GM12865 (cell line): ENCODE measurements around the gene EN1.

Source experiments
- DNase-seq: peaks from one replicate; pipeline ENCODE4 v3.0.0; 2010; ENCODE audit warnings: low read depth
- H3K4me3 ChIP-seq: 2 replicates; pipeline ENCODE4 v1.5.1; 2011; ENCODE audit warnings: mild to moderate bottlenecking, low read depth, low read length, control low read depth
- CTCF ChIP-seq: IDR thresholded peaks from 2 replicates; pipeline ENCODE4 v1.5.1; 2011; ENCODE audit warnings: low read length, control low read depth, low read depth, inconsistent platforms; ENCODE audit not compliant: insufficient read depth; ENCODE audit errors: missing control alignments

The EN1 gene

GRCh38 chr2:118847762-118848172 lies 319 bp upstream of the EN1 start:
- no peak overlapping the region for H3K4me3 ChIP-seq
- DNase-seq = no peak
- no peak for TF ChIP-seq CTCF

- no peak overlapping the region for H3K4me3 ChIP-seq
- no peak for DNase-seq
- TF ChIP-seq CTCF = no peak
Observed at GRCh38 chr2:118846442-118846952, 951 bp downstream of the EN1 start.

GRCh38 chr2:118845522-118846441 lies 1.7 kb downstream of the EN1 start:
- DNase-seq = no peak
- no peak overlapping the region for H3K4me3 ChIP-seq
- TF ChIP-seq CTCF = no peak

GRCh38 chr2:118845005-118845521 lies 2.4 kb downstream of the EN1 start:
- DNase-seq = no peak
- H3K4me3 ChIP-seq = no peak overlapping the region
- no peak for TF ChIP-seq CTCF

- DNase-seq = no peak
- no peak overlapping the region for H3K4me3 ChIP-seq
- TF ChIP-seq CTCF = no peak
Observed at GRCh38 chr2:118844261-118845004, 3.0 kb downstream of the EN1 start.

GRCh38 chr2:118843483-118844132 lies 3.8 kb downstream of the EN1 start:
- H3K4me3 ChIP-seq = no peak overlapping the region
- TF ChIP-seq CTCF = no peak
- DNase-seq = no peak
